HG02759 (cell line): Measurements from ENCODE around the gene FBRS.
"Not testable (repeated sequence)": the region's sequence is repeated elsewhere in the genome, so short reads cannot be mapped to it uniquely, and the experiment has no call there.

Source experiments
- ATAC-seq: cut with Tn5 transposase; IDR thresholded peaks from one replicate; pipeline ENCODE4 v1.9.1; 2021; ENCODE audit warnings: mild to moderate bottlenecking, moderate library complexity; ENCODE audit not compliant: unreplicated experiment

FBRS gene

DNA sequence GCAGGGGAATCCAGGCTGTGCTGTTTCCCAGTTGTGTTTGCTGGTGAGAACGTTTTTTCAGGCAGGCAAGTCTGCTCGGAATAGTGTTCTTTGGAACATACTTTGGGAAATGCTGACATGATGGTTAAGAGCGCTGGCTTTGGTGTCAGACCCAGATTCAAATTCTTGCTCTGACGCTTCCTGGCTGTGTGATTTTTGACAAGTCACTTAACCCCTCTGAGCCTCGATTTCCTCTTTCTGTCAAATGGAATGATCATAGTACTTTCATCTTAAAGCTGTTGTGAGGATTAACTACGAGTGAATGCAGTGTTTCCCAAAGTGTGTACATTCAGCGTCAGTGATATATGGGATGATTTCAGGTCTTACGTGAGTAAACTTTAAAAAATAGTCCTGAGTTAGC is 4.8 kb downstream of the FBRS start:
- no peak for ATAC-seq

DNA sequence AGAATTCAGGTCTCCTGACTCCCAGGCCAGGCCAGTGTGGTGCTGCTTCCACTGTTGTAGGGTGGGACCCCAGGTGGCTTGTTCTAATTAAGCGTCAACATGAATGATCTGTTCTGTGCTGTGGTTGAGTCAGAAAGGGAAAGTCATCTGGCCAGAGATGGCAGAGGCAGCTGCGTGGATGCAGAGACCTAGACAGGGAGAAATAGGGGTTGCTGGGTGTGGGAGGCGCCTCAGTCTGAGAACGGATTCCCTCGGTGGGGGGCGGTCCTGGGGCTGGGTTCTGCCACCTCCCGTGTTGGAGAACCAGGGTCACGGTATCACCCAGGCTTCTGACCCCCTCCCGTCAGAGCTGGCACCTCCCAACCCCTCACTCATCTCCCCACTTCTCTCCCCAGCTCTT is 5.6 kb downstream of the FBRS start:
- no peak for ATAC-seq

GRCh38 chr16:30664616-30665109 is 6.4 kb downstream of the FBRS start:
- ATAC-seq, result no peak

GRCh38 chr16:30665155-30665829 is 7.1 kb downstream of the FBRS start:
- ATAC-seq, result no peak

DNA sequence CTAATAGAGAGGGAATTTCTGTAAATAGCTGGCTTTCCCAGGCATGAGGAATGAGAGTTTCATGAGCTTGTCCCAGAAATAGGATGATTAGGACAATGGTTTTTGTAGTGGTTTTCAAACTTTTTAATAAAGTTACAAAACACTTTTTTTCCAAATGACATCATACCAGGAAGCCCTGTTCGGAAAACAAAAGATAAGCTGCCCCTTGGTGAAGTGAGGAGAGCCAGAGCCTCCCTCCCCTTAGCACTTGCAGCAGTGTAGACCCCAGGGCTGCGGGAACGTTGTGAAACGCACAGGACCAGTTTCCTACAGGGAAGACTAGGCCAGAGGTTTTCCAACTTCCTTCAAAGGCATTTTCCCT is 7.6 kb downstream of the FBRS start:
- no peak for ATAC-seq

DNA sequence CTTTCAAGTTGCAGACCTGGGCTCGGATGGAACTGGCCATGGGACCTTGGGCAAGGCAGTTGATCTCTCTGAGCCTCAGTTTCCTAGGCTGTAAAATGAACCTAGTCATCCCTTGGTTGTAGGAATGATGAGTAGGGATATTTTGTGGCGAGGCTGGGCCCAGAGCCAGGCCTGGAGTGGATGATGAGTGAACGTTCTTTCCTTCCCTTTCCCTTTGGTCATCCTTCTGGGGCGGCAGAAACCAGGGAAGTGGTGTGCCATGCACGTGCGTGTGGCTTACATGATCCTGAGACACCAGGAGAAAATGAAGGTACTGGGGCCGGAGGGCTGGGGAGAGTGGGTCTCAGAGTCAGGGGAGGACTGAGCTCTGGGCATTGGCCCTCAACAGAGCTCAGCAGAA is 8.4 kb downstream of the FBRS start:
- no peak for ATAC-seq

DNA sequence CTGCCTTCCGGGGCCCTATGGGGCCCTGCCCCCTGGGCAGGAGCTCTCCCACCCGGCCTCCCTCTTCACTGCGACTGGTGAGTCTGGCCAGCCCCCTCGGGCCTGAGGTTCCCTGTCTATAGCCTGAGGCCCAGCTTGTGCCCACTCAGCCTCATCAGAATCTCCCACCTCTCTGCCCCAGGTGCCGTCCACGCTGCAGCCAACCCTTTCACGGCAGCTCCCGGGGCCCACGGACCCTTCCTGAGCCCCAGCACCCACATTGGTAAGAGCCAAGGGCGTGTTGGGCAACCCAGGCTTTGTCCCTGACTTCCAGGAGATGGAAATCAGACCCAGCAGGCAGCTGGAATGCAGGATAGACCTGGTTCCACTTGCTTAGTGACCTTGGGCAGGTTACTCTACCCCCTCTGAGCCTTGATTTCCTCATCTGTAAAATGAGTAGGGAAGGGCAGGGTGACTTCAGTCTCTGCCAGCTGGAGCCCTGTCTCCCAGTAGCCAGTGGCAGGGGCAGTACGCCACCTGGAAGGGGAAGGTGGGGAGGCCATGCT is 9.2 kb downstream of the FBRS start:
- no peak for ATAC-seq

- ATAC-seq, result no peak
Observed at GRCh38 chr16:30668393-30668792, 10.2 kb downstream of the FBRS start.

GRCh38 chr16:30669026-30669902 is 11.0 kb downstream of the FBRS start:
- no peak for ATAC-seq

DNA sequence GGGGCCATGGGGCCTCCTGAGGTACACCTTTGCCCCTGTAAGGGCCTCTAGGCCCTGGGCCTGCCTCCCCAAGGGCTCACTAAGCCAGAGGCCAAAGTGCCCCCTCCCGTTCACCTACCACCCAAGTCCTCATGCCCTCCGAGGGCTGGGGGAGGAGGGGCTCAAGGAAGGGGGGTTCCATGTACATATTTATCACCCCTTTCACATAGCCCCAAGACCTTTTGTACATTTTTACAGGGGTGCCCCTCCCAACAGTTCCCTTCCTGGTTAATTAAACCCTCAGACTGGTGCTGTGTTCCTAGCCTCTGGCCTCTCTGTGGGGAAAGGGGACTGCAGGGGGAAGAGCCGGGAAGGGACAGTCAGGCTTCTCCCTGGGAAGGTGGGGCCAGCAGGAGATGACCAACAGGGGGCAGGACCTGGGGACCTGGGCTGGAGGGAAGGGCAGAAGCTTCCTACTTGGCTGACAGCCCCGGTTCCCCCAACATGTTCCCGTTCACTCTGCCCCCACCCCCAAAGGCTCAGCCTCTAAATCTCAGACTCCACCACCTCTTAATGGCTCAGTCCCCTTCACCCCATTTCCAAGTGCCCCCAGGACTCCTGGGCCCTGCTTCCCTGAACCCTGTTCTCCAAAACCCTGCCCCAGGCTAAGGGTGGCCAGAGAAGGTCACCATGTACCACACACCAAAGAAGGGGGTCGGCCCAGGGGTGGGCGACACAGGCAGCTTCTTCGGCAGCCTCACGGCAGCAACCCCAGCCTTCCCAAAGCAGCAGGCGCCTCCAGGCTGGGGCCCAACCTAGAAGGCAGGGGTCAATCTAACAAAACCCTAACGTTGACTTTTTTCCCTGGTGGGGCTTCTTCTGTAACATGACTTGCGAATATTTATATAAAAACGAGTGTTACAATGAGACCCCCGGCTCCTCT is 11.9 kb downstream of the FBRS start:
- ATAC-seq, result no peak

DNA sequence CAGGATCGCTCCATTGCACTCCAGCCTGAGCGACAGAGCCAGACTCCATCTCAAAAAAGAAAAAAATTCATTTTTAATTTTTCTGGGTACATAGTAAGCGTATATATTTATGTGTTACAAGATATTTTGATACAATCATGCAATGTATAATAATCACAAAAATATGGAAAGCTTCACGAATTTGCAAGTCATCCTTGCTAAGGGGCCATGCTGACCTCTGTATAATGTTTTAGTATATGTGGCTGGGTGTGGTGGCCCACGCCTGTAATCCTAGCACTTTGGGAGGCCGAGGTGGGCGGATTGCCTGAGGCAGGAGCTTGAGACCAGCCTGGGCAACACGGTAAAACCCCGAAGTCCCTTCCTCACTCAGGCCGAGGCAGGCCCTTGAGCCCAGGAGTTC is 16.9 kb downstream of the FBRS start:
- no peak for ATAC-seq

GRCh38 chr16:30677931-30678585 is 19.8 kb downstream of the FBRS start:
- no peak for ATAC-seq

DNA sequence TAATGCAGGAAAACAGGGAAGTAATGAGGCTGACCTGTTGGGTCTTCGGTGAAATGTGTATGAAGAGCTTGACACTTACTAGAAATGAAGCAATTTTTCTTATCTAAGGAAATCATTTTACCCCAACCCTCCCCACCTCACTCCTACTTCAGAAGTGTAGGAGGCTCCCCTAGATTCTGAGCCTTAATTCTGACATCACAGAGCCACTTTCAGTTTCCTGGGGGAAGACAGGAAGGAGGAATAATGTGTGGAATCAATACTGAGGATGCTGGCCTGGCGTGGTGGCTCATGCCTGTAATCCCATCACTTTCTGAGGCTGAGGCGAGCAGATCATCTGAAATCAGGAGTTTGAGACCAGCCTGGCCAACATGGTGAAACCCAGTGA is 20.3 kb downstream of the FBRS start:
- no peak for ATAC-seq

- ATAC-seq, result no peak
Observed at GRCh38 chr16:30680326-30680725, 22.1 kb downstream of the FBRS start.

DNA sequence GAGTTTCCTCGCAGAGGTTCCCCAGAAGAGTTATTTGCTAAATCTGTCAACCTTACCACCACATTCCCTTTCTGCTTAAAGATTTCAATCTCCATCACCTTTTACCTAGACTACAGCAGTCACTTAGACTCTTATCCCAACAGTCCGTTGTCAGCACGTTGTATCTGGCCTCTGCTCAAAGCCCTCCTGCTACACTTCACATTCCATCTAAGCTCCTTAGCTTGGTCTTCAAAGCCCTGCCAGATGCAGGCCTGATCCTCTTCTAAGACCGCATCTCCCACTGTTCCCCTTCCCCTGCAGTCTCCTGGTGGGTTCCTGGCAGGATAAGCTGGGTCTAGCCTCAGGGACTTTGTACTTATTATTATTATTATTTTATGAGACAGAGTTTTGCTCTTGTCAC is 30.5 kb downstream of the FBRS start:
- no peak for ATAC-seq

DNA sequence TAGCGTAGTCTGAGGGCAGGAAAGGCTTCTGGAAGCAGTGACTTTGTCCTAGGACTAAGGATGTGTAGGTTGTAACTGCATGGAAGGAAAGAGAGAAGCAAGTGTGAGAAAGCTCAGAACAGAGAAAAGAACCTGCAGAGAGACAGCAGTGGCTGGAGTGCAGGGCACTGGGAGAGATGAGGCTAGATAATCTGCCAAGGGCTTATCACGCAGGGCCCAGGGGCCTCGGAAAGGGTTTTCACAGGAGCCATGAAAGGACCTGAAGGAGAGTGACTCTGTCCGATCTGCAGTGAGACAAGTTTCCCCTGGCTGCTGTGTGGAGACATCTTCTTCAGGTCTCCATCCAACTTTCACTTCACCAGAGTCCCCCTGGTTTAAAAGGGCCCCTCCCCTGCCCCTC is 33.7 kb downstream of the FBRS start:
- no peak for ATAC-seq

- ATAC-seq, result no peak
Observed at GRCh38 chr16:30692396-30693064, 34.3 kb downstream of the FBRS start.

DNA sequence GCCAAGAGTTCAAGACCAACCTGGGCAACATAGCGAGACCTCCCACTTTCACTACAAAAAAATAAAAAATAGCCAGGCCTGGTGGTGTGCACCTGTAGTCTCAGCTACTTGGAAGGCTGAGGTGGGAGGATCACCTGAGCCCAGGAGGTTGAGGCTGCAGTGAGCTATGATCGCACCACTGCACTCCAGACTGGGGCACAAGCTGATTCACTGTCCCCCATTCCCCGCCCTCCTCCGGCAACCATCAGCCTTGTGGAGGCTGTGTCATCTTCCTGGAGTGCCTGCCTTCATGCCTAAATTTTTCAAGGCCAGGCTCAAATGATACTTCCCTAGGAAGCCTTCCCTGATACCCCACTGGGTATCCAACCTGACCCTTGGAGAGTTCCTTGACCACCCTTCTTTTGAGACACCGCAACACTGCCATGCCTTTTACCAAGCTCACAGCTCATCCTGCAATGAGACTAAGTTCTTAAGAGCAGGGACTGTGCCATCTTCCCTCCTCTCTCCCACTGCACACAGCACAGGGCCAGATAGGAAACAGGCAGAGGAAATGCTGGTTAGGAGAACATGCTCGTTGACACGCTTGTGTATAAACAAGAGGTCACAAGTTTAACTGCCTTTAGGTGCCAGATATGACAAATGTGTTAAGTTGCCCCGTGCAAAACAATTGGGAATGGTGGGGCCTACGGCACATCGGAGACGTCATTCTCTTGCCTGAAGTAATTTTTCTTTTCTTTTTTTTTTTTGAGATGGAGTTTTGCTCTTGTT is 36.9 kb downstream of the FBRS start:
- no peak for ATAC-seq

DNA sequence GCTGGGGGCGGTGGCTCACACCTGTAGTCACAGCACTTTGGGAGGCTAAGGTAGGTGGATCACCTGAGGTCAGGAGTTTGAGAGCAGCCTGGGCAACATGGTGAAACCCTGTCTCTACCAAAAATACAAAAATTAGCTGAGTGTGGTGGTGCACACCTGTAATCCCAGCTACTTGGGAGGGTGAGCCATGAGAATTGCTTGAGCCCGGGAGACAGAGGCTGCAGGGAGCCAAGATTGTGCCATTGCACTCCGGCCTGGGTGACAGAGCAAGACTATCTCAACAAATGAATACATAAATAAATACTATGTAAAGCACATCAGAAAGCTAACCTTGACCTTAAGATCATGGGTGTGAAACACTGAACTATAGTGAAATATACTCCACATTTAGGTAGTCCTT is 38.4 kb downstream of the FBRS start:
- not testable (repeated sequence) for ATAC-seq
